NCI-H128 (cell line): Measurements from ENCODE around the gene IQSEC3.
"Not testable (repeated sequence)": the region's sequence is repeated elsewhere in the genome, so short reads cannot be mapped to it uniquely, and the experiment has no call there.

Experiments used
- DNase-seq: peaks from one replicate; lab custom pipeline; 2025; ENCODE audit not compliant: unreplicated experiment; lab: John Stamatoyannopoulos, UW

Gene IQSEC3

GRCh38 chr12:109872-110271 lies 43.3 kb downstream of the IQSEC3 start:
- DNase-seq: no peak

GRCh38 chr12:111699-112493 lies 45.3 kb downstream of the IQSEC3 start:
- DNase-seq: no peak

GRCh38 chr12:113347-113746 lies 46.8 kb downstream of the IQSEC3 start:
- DNase-seq: no peak

- DNase-seq: no peak
Measured at GRCh38 chr12:114626-115211, 48.2 kb downstream of the IQSEC3 start.

GRCh38 chr12:115518-115917 lies 49.0 kb downstream of the IQSEC3 start:
- no peak for DNase-seq

GRCh38 chr12:115960-116915 lies 49.7 kb downstream of the IQSEC3 start:
- DNase-seq: no peak

- DNase-seq: no peak
Measured at GRCh38 chr12:117311-117710, 50.7 kb downstream of the IQSEC3 start.

GRCh38 chr12:117816-118345 lies 51.3 kb downstream of the IQSEC3 start:
- DNase-seq: no peak

- no peak for DNase-seq
Measured at GRCh38 chr12:118591-118990, 52.0 kb downstream of the IQSEC3 start.

- DNase-seq: no peak
Measured at GRCh38 chr12:120951-121350, 54.4 kb downstream of the IQSEC3 start.

GRCh38 chr12:121647-122046 lies 55.1 kb downstream of the IQSEC3 start:
- no peak for DNase-seq

- DNase-seq: no peak
Measured at GRCh38 chr12:125075-125474, 58.5 kb downstream of the IQSEC3 start.

- DNase-seq: no peak
Measured at GRCh38 chr12:125566-125965, 59.0 kb downstream of the IQSEC3 start.

GRCh38 chr12:128079-128478 lies 61.5 kb downstream of the IQSEC3 start:
- no peak for DNase-seq

GRCh38 chr12:129001-129400 lies 62.4 kb downstream of the IQSEC3 start:
- DNase-seq: no peak

- no peak for DNase-seq
Measured at GRCh38 chr12:130519-130918, 64.0 kb downstream of the IQSEC3 start.

GRCh38 chr12:131008-131407 lies 64.4 kb downstream of the IQSEC3 start:
- no peak for DNase-seq

- DNase-seq: no peak
Measured at GRCh38 chr12:131732-132495, 65.3 kb downstream of the IQSEC3 start.

GRCh38 chr12:133616-134232 lies 67.2 kb downstream of the IQSEC3 start:
- DNase-seq: not testable (repeated sequence)

- no peak for DNase-seq
Measured at GRCh38 chr12:135138-135537, 68.6 kb downstream of the IQSEC3 start.
